Measurements from ENCODE around the gene SETD3.

Gene SETD3

DNA sequence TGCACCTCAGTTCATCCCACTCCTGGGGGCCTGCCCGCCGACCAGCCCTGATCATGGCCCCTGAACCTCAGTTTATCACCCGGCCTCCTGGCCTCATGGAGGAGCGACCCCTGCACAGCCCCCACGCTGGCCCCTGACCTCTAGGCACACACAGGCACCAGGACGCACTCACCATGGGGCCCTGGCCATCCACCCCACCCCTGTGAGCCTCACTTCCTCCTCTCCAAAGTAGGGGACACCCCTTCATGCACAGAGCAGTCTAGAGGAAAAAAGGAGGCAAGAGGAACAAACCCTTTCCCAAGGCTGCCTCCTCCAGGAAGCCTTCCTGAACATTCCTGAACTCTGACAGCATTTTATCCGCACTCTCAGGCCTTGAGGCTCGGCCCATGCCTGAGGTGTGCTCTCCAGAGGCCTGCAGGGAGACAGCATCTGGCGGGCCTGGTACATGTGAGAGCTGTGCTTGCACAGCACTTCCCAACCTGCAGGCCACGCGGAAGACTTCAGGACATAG, 40.0 kb upstream of the SETD3 start:
- TF ChIP-seq, protein P1, sequence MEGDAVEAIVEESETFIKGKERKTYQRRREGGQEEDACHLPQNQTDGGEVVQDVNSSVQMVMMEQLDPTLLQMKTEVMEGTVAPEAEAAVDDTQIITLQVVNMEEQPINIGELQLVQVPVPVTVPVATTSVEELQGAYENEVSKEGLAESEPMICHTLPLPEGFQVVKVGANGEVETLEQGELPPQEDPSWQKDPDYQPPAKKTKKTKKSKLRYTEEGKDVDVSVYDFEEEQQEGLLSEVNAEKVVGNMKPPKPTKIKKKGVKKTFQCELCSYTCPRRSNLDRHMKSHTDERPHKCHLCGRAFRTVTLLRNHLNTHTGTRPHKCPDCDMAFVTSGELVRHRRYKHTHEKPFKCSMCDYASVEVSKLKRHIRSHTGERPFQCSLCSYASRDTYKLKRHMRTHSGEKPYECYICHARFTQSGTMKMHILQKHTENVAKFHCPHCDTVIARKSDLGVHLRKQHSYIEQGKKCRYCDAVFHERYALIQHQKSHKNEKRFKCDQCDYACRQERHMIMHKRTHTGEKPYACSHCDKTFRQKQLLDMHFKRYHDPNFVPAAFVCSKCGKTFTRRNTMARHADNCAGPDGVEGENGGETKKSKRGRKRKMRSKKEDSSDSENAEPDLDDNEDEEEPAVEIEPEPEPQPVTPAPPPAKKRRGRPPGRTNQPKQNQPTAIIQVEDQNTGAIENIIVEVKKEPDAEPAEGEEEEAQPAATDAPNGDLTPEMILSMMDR (IDR thresholded peaks at IDR 0.05; ENCODE audit: low read depth, low read length): no peak
- no peak overlapping the region for H3K4me3 ChIP-seq (replicated peaks in 1 of 2; ENCODE audit: low read depth in 2 of 2, low read length in 2 of 2)
- no peak for DNase-seq (ENCODE audit: low read depth in 2 of 2)

DNA sequence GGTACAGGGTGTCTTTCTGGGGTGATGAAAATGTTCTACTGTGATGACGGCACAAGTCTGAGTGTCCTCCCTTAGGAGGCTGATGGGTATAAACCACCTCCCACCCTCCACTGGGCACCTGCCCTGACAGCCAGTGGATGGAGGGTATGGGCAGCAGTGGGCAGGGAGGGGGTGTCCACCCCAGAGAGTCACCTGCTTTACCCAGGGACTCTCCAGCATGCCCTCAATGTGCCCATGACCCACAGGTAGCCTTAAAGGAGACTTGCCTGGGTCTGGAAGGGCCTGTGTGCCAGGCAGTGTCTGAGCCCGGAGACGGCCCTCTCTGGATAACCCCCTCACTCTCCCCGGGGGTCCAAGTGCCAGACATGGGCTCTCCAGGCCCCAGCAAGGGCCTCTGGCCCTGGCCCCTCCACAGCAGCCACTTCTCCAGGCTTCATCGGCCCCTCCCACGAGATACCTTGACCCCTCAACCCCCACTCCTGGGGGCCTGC, 39.3 kb upstream of the SETD3 start:
- TF ChIP-seq, protein P1 (IDR thresholded peaks at IDR 0.05; ENCODE audit: low read depth, low read length): no peak
- no peak overlapping the region for H3K4me3 ChIP-seq (replicated peaks in 1 of 2; ENCODE audit: low read depth in 2 of 2, low read length in 2 of 2)
- no peak for DNase-seq (ENCODE audit: low read depth in 2 of 2)

DNA sequence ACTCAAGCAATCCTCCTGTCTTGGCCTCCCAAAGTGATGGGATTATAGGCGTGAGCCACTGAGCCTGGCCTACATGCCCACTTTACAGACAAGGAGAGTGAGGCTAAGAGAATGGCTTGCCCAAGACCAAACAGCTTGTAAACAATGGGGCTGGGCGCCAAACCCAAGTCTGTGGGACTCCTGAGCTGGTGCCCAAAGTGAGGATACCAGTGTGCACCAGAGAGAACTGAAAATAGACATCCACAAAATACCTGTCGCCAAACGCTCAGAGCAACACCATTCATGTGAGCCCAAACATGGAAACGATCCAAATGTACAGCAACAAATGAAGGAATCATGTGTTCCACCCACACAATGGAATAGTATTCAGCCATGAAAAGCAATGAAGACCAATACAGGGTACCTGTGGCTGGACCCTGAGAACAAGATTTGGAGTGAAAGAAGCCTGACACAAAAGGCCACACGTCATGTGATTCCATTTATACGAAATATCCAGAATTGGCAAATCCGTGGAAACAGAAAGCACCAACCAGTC, 38.8 kb upstream of the SETD3 start:
- TF ChIP-seq, protein P1 (IDR thresholded peaks at IDR 0.05; ENCODE audit: low read depth, low read length): no peak
- no peak overlapping the region for H3K4me3 ChIP-seq (replicated peaks in 1 of 2; ENCODE audit: low read depth in 2 of 2, low read length in 2 of 2)
- no peak for DNase-seq (ENCODE audit: low read depth in 2 of 2)

DNA sequence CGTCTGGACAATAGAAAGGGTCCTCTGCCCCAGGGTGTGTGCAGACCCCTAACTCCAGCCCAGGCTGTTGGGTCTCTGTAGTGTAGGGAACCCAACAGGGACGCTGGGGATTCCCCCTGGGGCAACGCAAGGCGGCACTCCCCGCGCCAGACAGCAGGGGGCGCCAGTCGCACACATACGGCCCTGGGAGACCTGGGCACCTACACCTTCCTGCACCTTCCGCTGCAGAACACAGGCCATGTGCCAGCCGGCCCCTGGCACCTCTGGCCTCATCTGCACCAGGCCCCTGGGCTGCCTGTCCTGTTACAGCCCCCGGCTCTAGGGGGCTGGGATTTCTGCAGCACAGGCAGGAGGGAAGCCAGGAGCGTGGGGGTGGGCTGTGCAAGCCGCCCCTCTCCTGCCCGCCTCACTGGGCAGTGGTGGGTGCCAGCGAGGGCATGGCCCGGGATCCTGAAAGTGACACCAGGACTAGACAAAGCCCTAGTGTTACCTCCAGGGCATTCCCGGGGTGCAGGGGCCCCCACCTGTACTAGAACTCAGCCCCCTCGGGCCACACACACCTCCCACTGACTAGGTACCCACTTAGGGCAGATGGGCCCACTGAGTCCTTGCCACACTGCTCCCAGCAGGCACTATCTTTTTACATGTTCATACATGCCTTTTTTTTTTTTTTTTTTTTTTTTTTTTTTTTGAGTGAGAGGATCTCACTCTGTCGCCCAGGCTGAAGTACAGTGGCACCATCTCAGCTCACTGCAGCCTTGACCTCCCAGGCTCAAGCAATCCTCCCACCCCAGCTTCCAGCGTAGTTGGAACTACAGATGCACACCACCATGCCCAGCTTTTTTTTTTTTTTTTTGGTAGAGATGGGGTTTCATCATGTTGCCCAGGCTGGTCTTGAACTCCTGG, 38.0 kb upstream of the SETD3 start:
- no peak overlapping the region for H3K4me3 ChIP-seq (replicated peaks in 1 of 2; ENCODE audit: low read depth in 2 of 2, low read length in 2 of 2)
- TF ChIP-seq, protein P1 (IDR thresholded peaks at IDR 0.05; ENCODE audit: low read depth, low read length): peak; percentile 96
- peak; percentile 61 for DNase-seq (ENCODE audit: low read depth in 2 of 2)

DNA sequence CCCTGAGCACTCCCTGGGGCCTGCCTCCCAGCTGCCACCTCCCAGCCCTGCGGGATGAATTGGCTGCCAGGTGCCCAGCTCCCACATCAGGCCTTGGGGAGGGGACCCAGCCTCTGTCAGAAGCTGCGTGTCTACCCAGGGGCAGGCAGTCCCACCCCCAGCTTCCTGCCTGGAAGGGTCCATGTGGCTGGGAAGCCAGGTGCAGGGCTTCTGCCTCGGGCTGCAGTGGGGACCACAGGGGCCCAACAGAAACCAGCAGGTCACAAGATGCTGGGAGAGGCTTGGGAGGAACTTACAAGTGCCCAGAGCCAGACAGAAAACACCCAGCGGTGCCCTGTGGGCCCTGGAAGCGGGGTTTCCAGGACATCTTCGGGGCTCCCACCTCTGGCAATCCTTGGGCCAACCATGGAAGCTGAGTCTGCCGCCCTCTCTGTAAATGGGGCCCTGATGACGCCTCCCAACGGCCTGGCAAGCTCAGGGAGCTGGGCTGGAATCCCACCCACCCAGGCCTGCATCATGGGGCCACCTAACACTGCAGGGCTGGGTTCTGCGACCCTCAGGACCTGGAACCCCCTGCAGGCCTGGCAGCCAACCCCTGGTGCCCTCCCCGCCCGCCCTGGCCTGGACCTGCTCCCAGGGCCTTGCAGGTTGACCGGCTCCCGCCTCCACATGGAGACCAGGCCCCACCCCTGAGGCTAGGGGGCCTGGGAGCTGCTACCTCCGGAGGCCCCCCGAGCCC, 37.2 kb upstream of the SETD3 start:
- no peak overlapping the region for H3K4me3 ChIP-seq (replicated peaks in 1 of 2; ENCODE audit: low read depth in 2 of 2, low read length in 2 of 2)
- TF ChIP-seq, protein P1 (IDR thresholded peaks at IDR 0.05; ENCODE audit: low read depth, low read length): no peak
- no peak for DNase-seq (ENCODE audit: low read depth in 2 of 2)

DNA sequence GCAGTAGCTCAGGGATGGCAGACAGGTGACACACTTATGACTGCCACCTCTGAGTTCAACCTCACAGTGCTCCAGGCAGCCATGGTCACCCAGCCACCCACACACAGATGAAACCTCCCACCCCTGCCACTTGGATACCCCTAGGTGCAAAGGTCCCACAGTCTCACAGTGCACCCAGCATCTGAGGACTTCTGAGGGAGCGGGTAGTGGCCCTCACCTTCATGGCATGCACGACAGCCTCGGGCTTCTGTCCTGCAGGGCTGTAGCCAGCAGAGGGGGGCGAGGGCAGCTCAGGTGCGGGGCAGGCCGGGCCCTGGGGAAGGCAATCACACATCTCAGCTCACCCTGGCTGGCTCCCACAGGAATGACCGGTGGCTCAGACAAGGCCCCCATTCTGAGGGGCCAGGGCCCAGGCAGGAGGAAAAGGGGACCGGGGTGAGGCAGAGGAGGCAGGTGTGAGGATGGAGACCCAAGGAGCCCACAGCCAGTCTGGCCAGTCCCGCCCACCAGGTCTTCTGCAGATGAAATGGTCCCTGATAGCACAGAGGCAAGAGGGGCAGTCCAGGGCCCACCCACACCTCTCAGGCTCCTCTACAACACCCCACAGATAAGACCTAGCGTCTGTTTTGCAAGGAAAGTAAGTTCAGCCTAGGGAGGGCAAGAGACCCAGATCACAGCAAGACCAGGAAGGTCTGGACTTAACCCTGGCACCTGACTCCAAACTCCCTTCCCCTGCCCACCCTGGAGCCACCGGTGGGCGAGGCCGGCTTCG, 36.4 kb upstream of the SETD3 start:
- TF ChIP-seq, protein P1 (IDR thresholded peaks at IDR 0.05; ENCODE audit: low read depth, low read length): no peak
- H3K4me3 ChIP-seq (replicated peaks in 1 of 2; ENCODE audit: low read depth in 2 of 2, low read length in 2 of 2): no peak overlapping the region
- no peak for DNase-seq (ENCODE audit: low read depth in 2 of 2)
